ELF-1 (cell line): Measurements from ENCODE around the gene GYS2.

Experiments
- DNase-seq: peaks from one replicate; pipeline ENCODE4 v3.0.0-alpha.2; 2016; ENCODE audit warnings: low read depth, low spot score

Gene GYS2

GRCh38 chr12:21604245-21605101 is at the start of gene GYS2:
Gene GYS2 (minus strand): TSS chr12:21604847. CDS start chr12:21604592, 255 bp downstream.
- peak; percentile 10 for DNase-seq

DNA sequence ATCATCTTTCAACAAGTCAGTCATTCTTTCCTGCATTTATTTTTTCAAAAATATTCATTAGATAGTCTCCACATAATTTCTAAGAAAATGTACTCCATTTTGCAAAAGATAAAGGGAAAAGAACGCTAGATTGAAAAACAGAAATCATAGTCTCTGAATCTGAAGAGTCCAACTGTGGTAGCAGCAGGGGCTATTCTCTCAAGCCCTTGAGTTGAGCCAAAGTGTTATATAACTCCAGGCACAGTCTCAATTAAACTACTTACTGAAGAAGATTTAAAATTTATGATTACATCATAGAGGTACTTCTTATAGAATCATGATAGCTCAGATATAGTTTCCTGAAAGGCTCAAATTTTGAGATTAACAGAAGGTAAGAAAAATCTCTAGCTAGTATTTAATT is 47.2 kb upstream of the GYS2 start:
- DNase-seq, result no peak

DNA sequence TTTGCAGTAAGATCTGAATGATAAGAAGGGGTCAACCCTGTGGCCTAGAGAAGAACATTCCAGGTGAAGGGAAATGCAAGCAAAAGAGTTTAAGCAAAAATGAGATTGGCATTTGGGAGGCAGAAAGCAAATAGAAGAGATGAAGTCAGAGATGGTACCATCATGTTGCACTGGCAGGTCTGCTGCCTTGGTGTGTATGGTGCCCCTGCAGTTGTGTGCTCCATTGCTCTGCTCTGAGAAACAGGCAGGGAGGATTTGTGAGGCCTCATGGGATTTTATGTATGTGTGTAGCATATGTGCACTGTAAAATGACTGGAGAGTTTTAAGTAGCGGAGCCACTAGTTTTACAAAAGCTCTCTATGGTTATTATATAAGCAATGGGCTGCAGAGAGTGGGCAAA is 46.4 kb upstream of the GYS2 start:
- no peak for DNase-seq

DNA sequence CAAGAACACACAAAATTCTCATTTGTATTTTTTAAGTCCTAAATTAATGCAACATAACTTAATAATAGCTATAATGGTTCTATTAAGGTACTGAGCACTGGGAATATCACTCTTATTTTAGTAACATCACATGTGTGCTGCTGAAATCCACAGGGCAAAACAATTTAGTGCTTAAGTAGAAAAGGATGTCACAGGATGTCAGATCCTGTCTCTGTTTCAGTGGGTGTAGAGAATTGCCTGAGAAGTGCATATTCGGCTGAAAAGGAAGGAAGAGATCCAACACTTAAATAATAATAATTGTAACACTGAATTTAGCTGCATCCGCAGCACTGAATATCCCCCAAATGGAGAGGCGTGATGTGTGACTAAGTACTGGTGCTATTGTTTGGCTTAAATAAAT is 44.4 kb upstream of the GYS2 start:
- no peak for DNase-seq

- DNase-seq, result no peak
These were observed 43.7 kb upstream of the GYS2 start for GRCh38 chr12:21648378-21648777.

DNA sequence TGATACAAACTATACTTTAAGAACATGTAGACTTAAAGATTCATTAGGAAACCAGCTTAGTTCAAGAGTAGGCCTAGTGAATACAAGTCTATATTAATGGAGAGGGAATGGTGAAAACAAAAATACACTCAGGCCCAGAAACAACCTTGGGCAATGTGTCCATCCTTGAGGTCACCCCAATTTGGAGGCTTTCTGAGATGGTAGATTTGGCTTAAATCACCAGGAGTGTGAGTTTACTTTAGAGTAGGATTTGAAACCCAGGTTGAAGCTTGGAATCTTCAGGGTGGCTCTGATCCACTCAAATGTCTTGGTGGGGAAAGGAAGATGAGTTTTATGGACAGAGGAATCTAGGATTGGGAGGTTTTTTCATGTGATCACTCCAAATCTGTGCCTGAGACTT is 42.5 kb upstream of the GYS2 start:
- DNase-seq, result no peak

DNA sequence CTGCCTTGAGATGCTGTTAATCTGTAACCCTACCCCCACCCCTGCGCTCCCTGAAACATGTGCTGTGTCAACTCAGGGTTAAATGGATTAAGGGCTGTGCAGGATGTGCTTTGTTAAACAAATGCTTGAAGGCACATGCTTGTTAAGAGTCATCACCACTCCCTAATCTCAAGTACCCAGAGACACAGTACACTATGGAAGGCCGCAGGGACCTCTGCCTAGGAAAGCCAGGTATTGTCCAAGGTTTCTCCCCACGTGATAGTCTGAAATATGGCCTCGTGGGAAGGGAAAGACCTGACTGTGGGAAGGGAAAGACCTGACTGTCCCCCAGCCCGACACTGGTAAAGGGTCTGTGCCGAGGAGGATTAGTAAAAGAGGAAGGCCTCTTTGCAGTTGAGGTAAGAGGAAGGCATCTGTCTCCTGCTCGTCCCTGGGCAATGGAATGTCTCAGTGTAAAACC is 40.4 kb upstream of the GYS2 start:
- peak; percentile 74 for DNase-seq

DNA sequence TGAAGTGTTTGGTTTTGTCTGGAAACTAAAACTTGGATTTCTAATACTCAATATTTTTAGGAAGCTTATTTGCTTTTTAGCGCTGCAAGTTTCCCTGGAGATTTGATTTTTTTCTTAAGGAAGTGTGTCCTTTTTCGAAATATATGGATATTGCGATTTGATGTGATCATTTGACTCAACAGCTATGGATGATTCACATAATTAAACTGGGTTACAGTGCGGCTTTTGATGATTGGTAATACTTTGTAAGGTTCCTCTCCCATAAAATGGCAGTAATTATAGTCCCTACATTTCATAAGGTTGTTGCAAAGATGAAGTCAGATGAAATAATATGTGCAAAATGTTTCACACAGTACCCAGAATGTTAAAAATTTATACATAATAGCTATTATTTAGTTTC is 39.9 kb upstream of the GYS2 start:
- no peak for DNase-seq

DNA sequence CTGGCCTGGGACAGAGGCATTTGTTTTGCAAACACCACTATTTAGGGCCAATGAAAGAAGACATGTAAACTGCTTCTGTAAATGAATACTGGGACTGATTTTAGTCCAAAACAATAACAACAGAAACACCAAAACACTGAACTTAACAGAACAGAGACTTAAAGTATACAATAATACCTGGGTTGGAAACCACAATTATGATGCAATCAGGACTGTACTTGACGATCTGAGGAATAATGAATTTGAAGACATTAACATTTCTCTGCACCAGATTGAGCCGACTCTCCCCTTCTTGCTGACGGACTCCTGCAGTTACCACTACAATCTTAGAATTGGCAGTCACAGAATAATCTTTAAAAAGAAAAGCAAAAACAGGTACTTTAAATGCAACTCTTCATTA is 39.1 kb upstream of the GYS2 start:
- no peak for DNase-seq

DNA sequence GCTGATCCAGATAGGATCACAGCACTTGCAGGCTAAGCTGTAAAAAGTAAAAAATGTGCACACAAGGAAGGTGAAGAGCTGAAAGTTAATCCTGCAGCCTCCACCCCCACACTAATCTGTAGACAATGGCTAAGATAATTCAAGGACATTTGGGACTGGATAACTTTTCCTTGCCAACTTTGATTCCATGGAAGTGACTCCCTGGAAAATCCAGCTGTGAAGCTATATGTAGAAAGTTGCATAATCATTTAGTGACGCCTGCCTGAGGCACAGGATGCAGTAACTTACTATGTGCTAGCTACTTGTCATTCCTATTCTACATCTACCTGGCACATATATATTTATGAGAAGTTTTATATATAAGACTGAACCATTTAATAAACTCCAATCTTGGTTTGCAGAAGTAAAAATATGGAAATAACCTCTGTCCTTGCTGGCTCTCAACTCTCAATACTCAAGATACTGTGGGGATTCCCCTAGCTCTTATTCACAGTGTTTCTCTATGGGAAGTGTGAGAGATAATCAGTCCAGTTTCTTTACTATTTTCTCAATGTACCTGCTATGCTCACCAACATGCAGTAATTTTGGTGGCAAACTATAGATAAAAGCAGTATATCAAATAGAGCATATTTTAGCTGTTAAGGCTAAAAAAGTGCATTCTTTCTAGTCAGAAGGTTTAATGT is 38.2 kb upstream of the GYS2 start:
- no peak for DNase-seq

DNA sequence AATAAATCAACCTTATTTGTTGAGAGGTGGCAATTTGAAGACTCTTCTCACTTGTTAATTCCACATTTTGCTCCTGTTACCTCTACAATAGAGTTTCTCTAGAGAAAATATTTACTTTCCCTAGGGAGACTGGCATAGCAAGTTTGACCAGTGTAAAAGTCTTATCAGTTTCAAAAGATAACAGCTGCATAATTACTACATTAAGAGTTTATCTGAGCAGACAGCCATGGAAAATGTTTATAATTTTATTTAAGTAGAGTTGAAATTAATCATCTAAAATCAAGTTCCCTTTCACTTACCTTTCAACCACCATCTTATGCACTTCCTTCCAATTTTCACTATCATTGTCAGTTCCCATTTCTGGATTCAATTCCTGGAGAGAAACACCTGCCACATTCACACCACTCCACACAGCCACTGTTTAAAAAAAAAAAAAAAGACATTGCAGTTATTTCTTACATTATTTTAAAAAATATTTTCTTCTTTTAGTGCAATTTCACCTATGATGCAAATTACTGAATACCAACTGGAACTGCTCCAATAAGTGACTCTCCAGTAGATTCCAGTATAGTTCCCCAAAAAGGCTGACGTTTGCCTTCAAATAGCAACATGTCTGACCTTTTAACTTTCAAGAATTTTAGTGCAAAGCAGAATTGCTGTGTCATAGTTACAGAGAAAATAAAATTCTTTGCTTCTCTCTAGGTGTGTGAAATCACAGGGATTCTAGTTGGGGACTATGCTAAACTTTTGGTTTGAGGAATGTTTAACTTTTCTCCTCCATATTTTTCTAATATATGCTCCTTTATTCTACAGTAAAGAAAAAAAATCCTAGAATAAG is 33.6 kb upstream of the GYS2 start:
- DNase-seq, result no peak

- no peak for DNase-seq
These were observed 29.6 kb upstream of the GYS2 start for GRCh38 chr12:21634245-21634644.

DNA sequence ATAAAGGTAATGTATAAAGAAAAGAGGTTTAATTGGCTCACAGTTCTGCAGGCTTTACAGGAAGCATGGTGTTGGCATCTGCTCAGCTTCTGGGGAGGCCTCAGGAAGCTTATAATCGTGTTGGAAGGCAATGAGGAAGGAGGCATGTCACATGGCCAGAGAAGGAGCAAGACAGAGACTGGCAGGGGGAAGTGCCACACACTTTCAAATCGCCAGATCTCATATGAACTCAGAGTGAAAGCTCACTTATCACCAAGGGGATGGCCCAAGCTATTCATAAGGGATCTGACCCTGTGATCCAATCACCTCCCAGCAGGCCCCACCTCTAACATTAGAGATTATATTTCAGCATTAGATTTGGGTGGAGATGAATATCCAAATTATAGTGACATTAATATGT is 26.7 kb upstream of the GYS2 start:
- DNase-seq, result no peak

DNA sequence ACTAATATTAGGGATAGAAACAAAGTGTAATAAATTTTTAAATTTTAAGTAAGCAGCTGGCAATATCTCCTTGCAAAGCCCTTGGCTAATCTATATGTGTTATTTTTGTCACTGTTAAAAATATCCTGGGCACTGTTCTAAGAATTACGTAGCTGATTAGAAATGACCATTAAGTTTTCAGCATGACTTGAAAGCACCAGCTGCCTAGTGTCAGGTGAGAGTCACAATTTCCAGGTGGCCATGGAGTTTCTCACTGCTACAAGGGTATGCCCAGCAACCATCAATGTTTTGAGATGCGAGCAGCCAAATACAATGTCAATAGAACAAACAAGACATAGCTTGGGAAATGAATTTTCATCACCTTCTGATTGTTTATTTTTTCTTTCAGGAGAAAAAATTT is 23.3 kb upstream of the GYS2 start:
- no peak for DNase-seq

- DNase-seq, result no peak
These were observed 13.9 kb upstream of the GYS2 start for GRCh38 chr12:21618566-21618965.

DNA sequence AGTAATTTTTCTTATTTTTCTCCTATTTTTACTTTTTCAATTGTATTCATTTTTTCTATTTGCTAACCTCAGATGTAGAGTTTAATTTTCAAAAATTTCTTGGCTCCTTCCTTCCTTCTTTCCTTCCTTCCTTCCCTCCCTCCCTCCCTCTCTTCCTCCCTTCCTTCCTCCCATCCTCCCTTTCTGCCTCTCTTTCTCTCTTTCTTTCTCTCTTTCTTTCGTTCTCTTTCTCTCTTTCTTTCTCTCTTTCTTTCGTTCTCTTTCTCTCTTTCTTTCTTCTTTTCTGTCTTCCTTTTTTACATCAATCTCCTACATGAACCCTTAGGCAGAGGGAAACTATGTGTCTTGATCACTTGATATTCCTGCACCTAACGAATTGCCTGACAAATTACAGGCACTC is 12.4 kb upstream of the GYS2 start:
- DNase-seq, result no peak

GRCh38 chr12:21615431-21615830 is 10.8 kb upstream of the GYS2 start:
- DNase-seq, result no peak

GRCh38 chr12:21614506-21614905 is 9.9 kb upstream of the GYS2 start:
- DNase-seq, result no peak

- no peak for DNase-seq
These were observed 9.3 kb upstream of the GYS2 start for GRCh38 chr12:21613931-21614330.

GRCh38 chr12:21608196-21608595 is 3.5 kb upstream of the GYS2 start:
- DNase-seq, result no peak

GRCh38 chr12:21607701-21608100 is 3.1 kb upstream of the GYS2 start:
- DNase-seq, result no peak

GRCh38 chr12:21606175-21606574 is 1.5 kb upstream of the GYS2 start:
- no peak for DNase-seq
